ENCODE data around the gene FAM53B. TPM values are rescaled to one million over a fixed set of nuclear protein-coding genes. Genes with fewer than 3 reads are reported as not detected.

The FAM53B gene
- total RNA-seq, 2 experiments from 2014 or later = 8.7 to 9.6 TPM

GRCh38 chr10:124653811-124654651 is 90.1 kb downstream of the FAM53B start:
- H3K4me3 Mint-ChIP-seq = no peak overlapping the region
- H3K9me3 Mint-ChIP-seq = no peaks in the 10 kb centered on the region
- no peaks in the 10 kb centered on the region for H3K36me3 Mint-ChIP-seq
- DNase-seq = no peak
- no peak overlapping the region for H3K27ac Mint-ChIP-seq
- H3K4me1 Mint-ChIP-seq = peaks cover 60% of the 10 kb centered on the region
- H3K27me3 Mint-ChIP-seq = no peaks in the 10 kb centered on the region

- Mint-ChIP-seq H3K4me3 (no peak overlapping the region), H3K9me3 (no peaks in the 10 kb centered on the region), H3K36me3 (no peaks in the 10 kb centered on the region), H3K4me1 (peaks cover 61% of the 10 kb centered on the region), H3K27ac (no peak overlapping the region), H3K27me3 (no peaks in the 10 kb centered on the region)
- DNase-seq = no peak
Observed at GRCh38 chr10:124653311-124653710, 90.9 kb downstream of the FAM53B start.

- DNase-seq = no peak
- Mint-ChIP-seq H3K27ac (no peak overlapping the region), H3K27me3 (no peaks in the 10 kb centered on the region), H3K4me3 (no peak overlapping the region), H3K4me1 (peaks cover 61% of the 10 kb centered on the region), H3K9me3 (no peaks in the 10 kb centered on the region), H3K36me3 (no peaks in the 10 kb centered on the region)
Observed at GRCh38 chr10:124652701-124653100, 91.5 kb downstream of the FAM53B start.

- no peak overlapping the region for H3K27ac Mint-ChIP-seq
- H3K4me1 Mint-ChIP-seq = peaks cover 62% of the 10 kb centered on the region
- H3K9me3 Mint-ChIP-seq = no peaks in the 10 kb centered on the region
- H3K27me3 Mint-ChIP-seq = no peaks in the 10 kb centered on the region
- no peak overlapping the region for H3K4me3 Mint-ChIP-seq
- no peak for DNase-seq
- H3K36me3 Mint-ChIP-seq = no peaks in the 10 kb centered on the region
Observed at GRCh38 chr10:124652200-124652599, 92.0 kb downstream of the FAM53B start.

GRCh38 chr10:124651402-124651891 is 92.7 kb downstream of the FAM53B start:
- Mint-ChIP-seq H3K9me3 (no peaks in the 10 kb centered on the region), H3K4me1 (peaks cover 68% of the 10 kb centered on the region), H3K4me3 (no peak overlapping the region), H3K36me3 (no peaks in the 10 kb centered on the region), H3K27ac (no peak overlapping the region), H3K27me3 (no peaks in the 10 kb centered on the region)
- no peak for DNase-seq

- H3K36me3 Mint-ChIP-seq = no peaks in the 10 kb centered on the region
- no peaks in the 10 kb centered on the region for H3K27me3 Mint-ChIP-seq
- peak overlapping the region; percentile 3 for H3K4me3 Mint-ChIP-seq
- DNase-seq = peak; percentile 70
- no peak overlapping the region for H3K27ac Mint-ChIP-seq
- H3K9me3 Mint-ChIP-seq = no peaks in the 10 kb centered on the region
- H3K4me1 Mint-ChIP-seq = peaks cover 72% of the 10 kb centered on the region
Observed at GRCh38 chr10:124650820-124651401, 93.3 kb downstream of the FAM53B start.

- no peak overlapping the region for H3K27ac Mint-ChIP-seq
- H3K36me3 Mint-ChIP-seq = no peaks in the 10 kb centered on the region
- H3K4me1 Mint-ChIP-seq = peaks cover 71% of the 10 kb centered on the region
- no peaks in the 10 kb centered on the region for H3K27me3 Mint-ChIP-seq
- DNase-seq = no peak
- no peak overlapping the region for H3K4me3 Mint-ChIP-seq
- H3K9me3 Mint-ChIP-seq = no peaks in the 10 kb centered on the region
Observed at GRCh38 chr10:124650263-124650662, 93.9 kb downstream of the FAM53B start.

GRCh38 chr10:124649214-124649613 is 95.0 kb downstream of the FAM53B start:
- Mint-ChIP-seq H3K27ac (no peak overlapping the region), H3K4me1 (peaks cover 70% of the 10 kb centered on the region)

GRCh38 chr10:124648738-124649137 is 95.4 kb downstream of the FAM53B start:
- H3K9me3 Mint-ChIP-seq = no peaks in the 10 kb centered on the region
- H3K4me1 Mint-ChIP-seq = peaks cover 68% of the 10 kb centered on the region
- H3K36me3 Mint-ChIP-seq = no peaks in the 10 kb centered on the region
- H3K27ac Mint-ChIP-seq = peak overlapping the region; percentile 55
- peak; percentile 63 for DNase-seq
- H3K4me3 Mint-ChIP-seq = no peak overlapping the region
- no peaks in the 10 kb centered on the region for H3K27me3 Mint-ChIP-seq

More at GRCh38 chr10:124649214-124649613, 95.0 kb downstream of the FAM53B start:
- Mint-ChIP-seq H3K9me3 (no peaks in the 10 kb centered on the region), H3K4me3 (no peak overlapping the region), H3K36me3 (no peaks in the 10 kb centered on the region), H3K27me3 (no peaks in the 10 kb centered on the region)
- no peak for DNase-seq

GRCh38 chr10:124648131-124648475 is 96.1 kb downstream of the FAM53B start:
- Mint-ChIP-seq H3K4me1 (peaks cover 68% of the 10 kb centered on the region), H3K4me3 (peak overlapping the region; percentile 47), H3K27ac (peak overlapping the region; percentile 71), H3K9me3 (no peaks in the 10 kb centered on the region), H3K36me3 (no peaks in the 10 kb centered on the region), H3K27me3 (no peaks in the 10 kb centered on the region)
- no peak for DNase-seq

GRCh38 chr10:124647421-124648130 is 96.6 kb downstream of the FAM53B start:
- Mint-ChIP-seq H3K4me1 (peaks cover 73% of the 10 kb centered on the region), H3K36me3 (no peaks in the 10 kb centered on the region), H3K27ac (peak overlapping the region; percentile 71), H3K4me3 (peak overlapping the region; percentile 47), H3K9me3 (no peaks in the 10 kb centered on the region), H3K27me3 (no peaks in the 10 kb centered on the region)
- DNase-seq = peak; percentile 60

GRCh38 chr10:124646483-124647352 is 97.5 kb downstream of the FAM53B start:
- H3K27me3 Mint-ChIP-seq = no peaks in the 10 kb centered on the region
- DNase-seq = no peak
- no peaks in the 10 kb centered on the region for H3K36me3 Mint-ChIP-seq
- no peak overlapping the region for H3K4me3 Mint-ChIP-seq
- no peaks in the 10 kb centered on the region for H3K9me3 Mint-ChIP-seq
- peaks cover 70% of the 10 kb centered on the region for H3K4me1 Mint-ChIP-seq
- peak overlapping the region; percentile 71 for H3K27ac Mint-ChIP-seq

GRCh38 chr10:124645467-124646095 is 98.6 kb downstream of the FAM53B start:
- Mint-ChIP-seq H3K27me3 (no peaks in the 10 kb centered on the region), H3K36me3 (no peaks in the 10 kb centered on the region), H3K9me3 (no peaks in the 10 kb centered on the region), H3K4me1 (peaks cover 69% of the 10 kb centered on the region), H3K27ac (no peak overlapping the region), H3K4me3 (no peak overlapping the region)
- DNase-seq = no peak

GRCh38 chr10:124644771-124645415 is 99.3 kb downstream of the FAM53B start:
- H3K4me1 Mint-ChIP-seq = peaks cover 68% of the 10 kb centered on the region
- no peaks in the 10 kb centered on the region for H3K36me3 Mint-ChIP-seq
- H3K9me3 Mint-ChIP-seq = no peaks in the 10 kb centered on the region
- H3K27ac Mint-ChIP-seq = no peak overlapping the region
- H3K27me3 Mint-ChIP-seq = no peaks in the 10 kb centered on the region
- no peak overlapping the region for H3K4me3 Mint-ChIP-seq
- no peak for DNase-seq

Measured in activated naive CD8-positive, alpha-beta T cell treated with anti-CD3 and anti-CD28 coated beads for 36 hours (primary cell).